Measurements from ENCODE around the gene NEBL. TPM values are rescaled to one million over a fixed set of nuclear protein-coding genes. Genes with fewer than 3 reads are reported as not detected.
"Not testable (repeated sequence)": the region's sequence is repeated elsewhere in the genome, so short reads cannot be mapped to it uniquely, and the experiment has no call there.

Gene NEBL
- under 0.01 TPM in 2 replicates for total RNA-seq

GRCh38 chr10:20897146-20897825 lies at the start of gene NEBL:
TSS of gene NEBL (minus strand) at chr10:20897311. CDS start at chr10:20897205, 106 bp downstream.
- TF ChIP-seq CTCF (IDR thresholded peaks at IDR 0.05; ENCODE audit: insufficient read depth, low read depth, low read length), result no peak
- H3K4me3 ChIP-seq (ENCODE audit: low read depth, low read length), result no peak within 1 kb of the TSS
- peak; percentile 35 for DNase-seq (ENCODE audit: low read depth)

- no peak for DNase-seq (ENCODE audit: low read depth)
- no peak for TF ChIP-seq CTCF (IDR thresholded peaks at IDR 0.05; ENCODE audit: insufficient read depth, low read depth, low read length)
- H3K4me3 ChIP-seq (ENCODE audit: low read depth, low read length), result no peak overlapping the region
Measured at GRCh38 chr10:20945546-20946332, 48.6 kb upstream of the NEBL start.

- no peak overlapping the region for H3K4me3 ChIP-seq (ENCODE audit: low read depth, low read length)
- no peak for TF ChIP-seq CTCF (IDR thresholded peaks at IDR 0.05; ENCODE audit: insufficient read depth, low read depth, low read length)
- no peak for DNase-seq (ENCODE audit: low read depth)
Measured at GRCh38 chr10:20944789-20945502, 47.8 kb upstream of the NEBL start.

- DNase-seq (ENCODE audit: low read depth); H3K4me3 ChIP-seq (ENCODE audit: low read depth, low read length): not testable (repeated sequence)
Measured at GRCh38 chr10:20939414-20939813, 42.3 kb upstream of the NEBL start.

- TF ChIP-seq CTCF (IDR thresholded peaks at IDR 0.05; ENCODE audit: insufficient read depth, low read depth, low read length), result no peak
- no peak for DNase-seq (ENCODE audit: low read depth)
- H3K4me3 ChIP-seq (ENCODE audit: low read depth, low read length), result no peak overlapping the region
Measured at GRCh38 chr10:20936396-20936795, 39.3 kb upstream of the NEBL start.

GRCh38 chr10:20935931-20936330 lies 38.8 kb upstream of the NEBL start:
- TF ChIP-seq CTCF (IDR thresholded peaks at IDR 0.05; ENCODE audit: insufficient read depth, low read depth, low read length), result no peak
- no peak for DNase-seq (ENCODE audit: low read depth)

GRCh38 chr10:20935301-20935700 lies 38.2 kb upstream of the NEBL start:
- DNase-seq (ENCODE audit: low read depth), result no peak
- H3K4me3 ChIP-seq (ENCODE audit: low read depth, low read length), result no peak overlapping the region
- TF ChIP-seq CTCF (IDR thresholded peaks at IDR 0.05; ENCODE audit: insufficient read depth, low read depth, low read length), result no peak

More at GRCh38 chr10:20935931-20936330, 38.8 kb upstream of the NEBL start:
- no peak overlapping the region for H3K4me3 ChIP-seq (ENCODE audit: low read depth, low read length)

Measured in fibroblast of villous mesenchyme (primary cell).